CD14-positive monocyte (primary cell): Measurements from ENCODE around the gene EZH1. TPM values are rescaled to one million over a fixed set of nuclear protein-coding genes. Genes with fewer than 3 reads are reported as not detected.

ENCODE experiments used
- DNase-seq, 3 donors: peaks; one replicate each; pipeline ENCODE4 v3.0.0-alpha.2; 2011 to 2022
- H2AFZ ChIP-seq: 2 replicates; pipeline ENCODE4 v1.6.0; 2012; ENCODE audit warnings: mild to moderate bottlenecking, low read depth, low read length, inconsistent platforms; ENCODE audit not compliant: insufficient read depth, poor library complexity, severe bottlenecking
- H3K27ac ChIP-seq, 2 donors: 1 replicate in 1 of 2; 2 replicates in 1 of 2; pipeline ENCODE4 v1.5.1; 2012 to 2013; ENCODE audit warnings: low read length in 2 of 2, control low read depth in 1 of 2, inconsistent platforms in 1 of 2, low read depth in 1 of 2, mild to moderate bottlenecking in 1 of 2
- H3K27me3 ChIP-seq, 2 donors: one replicate each; pipeline versions ENCODE4 v1.6.0 to v1.6.1; 2011 to 2013; ENCODE audit warnings: low read length in 2 of 2; ENCODE audit not compliant: control insufficient read depth in 2 of 2, insufficient read depth in 2 of 2
- H3K36me3 ChIP-seq, 2 donors: replicated peaks in 1 of 2; 1 replicate in 1 of 2; 2 replicates in 1 of 2; pipeline versions ENCODE4 v1.5.1 to v1.6.1; 2012 to 2013; ENCODE audit warnings: low read length in 2 of 2, control low read depth in 1 of 2, inconsistent platforms in 1 of 2, mild to moderate bottlenecking in 1 of 2; ENCODE audit not compliant: insufficient read depth in 2 of 2, control insufficient read depth in 1 of 2
- H3K4me1 ChIP-seq, 2 donors: 1 replicate in 1 of 2; 2 replicates in 1 of 2; pipeline versions ENCODE4 v1.5.1 to v1.6.1; 2012 to 2013; ENCODE audit warnings: low read length in 2 of 2, control low read depth in 1 of 2, inconsistent platforms in 1 of 2, mild to moderate bottlenecking in 1 of 2, moderate library complexity in 1 of 2; ENCODE audit not compliant: insufficient read depth in 2 of 2, control insufficient read depth in 1 of 2
- H3K4me2 ChIP-seq: replicated peaks from 2 replicates; pipeline ENCODE3; 2012; ENCODE audit warnings: low read length, moderate library complexity, mild to moderate bottlenecking; ENCODE audit not compliant: poor library complexity, severe bottlenecking; ENCODE audit errors: extremely low read depth
- H3K4me3 ChIP-seq, 3 experiments: fragments of 200-600 bp in 1 of 3; sonication (generic) in 1 of 3; replicated peaks in 1 of 3; 1 replicate in 2 of 3; 2 replicates in 1 of 3; pipeline ENCODE4 v1.5.1; 2011 to 2013; ENCODE audit warnings: low read length in 3 of 3, mild to moderate bottlenecking in 3 of 3, control low read depth in 2 of 3, low read depth in 2 of 3, inconsistent platforms in 1 of 3, moderate library complexity in 1 of 3
- H3K79me2 ChIP-seq: 2 replicates; pipeline ENCODE4 v1.6.0; 2012; ENCODE audit warnings: mild to moderate bottlenecking, control low read depth, inconsistent platforms, low read length, moderate library complexity; ENCODE audit not compliant: insufficient read depth
- H3K9ac ChIP-seq: 2 replicates; pipeline ENCODE4 v1.6.0; 2017; ENCODE audit warnings: low read length, mild to moderate bottlenecking; ENCODE audit not compliant: insufficient read depth, poor library complexity, severe bottlenecking
- H3K9me3 ChIP-seq, 2 donors: replicated peaks in 1 of 2; 1 replicate in 1 of 2; 2 replicates in 1 of 2; pipeline versions ENCODE4 v1.5.1 to v1.6.1; 2012 to 2013; ENCODE audit warnings: low read length in 2 of 2, control low read depth in 1 of 2; ENCODE audit not compliant: control insufficient read depth in 1 of 2, insufficient read depth in 1 of 2
- H4K20me1 ChIP-seq: 2 replicates; pipeline ENCODE4 v1.6.0; 2012; ENCODE audit warnings: mild to moderate bottlenecking, low read length, control low read depth, moderate library complexity; ENCODE audit not compliant: insufficient read depth
- H3K27ac Mint-ChIP-seq, 7 donors: one replicate each; pipeline ENCODE4 v1.8.0; 2020; ENCODE audit warnings: mild to moderate bottlenecking in 7 of 7, mixed read lengths in 7 of 7, moderate library complexity in 6 of 7, inconsistent platforms in 2 of 7
- H3K27me3 Mint-ChIP-seq, 3 donors: one replicate each; pipeline ENCODE4 v1.8.0; 2021 to 2022; ENCODE audit warnings: low read depth in 3 of 3, mild to moderate bottlenecking in 3 of 3, mixed read lengths in 3 of 3, moderate library complexity in 3 of 3, inconsistent platforms in 1 of 3
- H3K36me3 Mint-ChIP-seq, 2 donors: one replicate each; pipeline ENCODE4 v1.8.0; 2020; ENCODE audit warnings: mixed read lengths in 2 of 2, inconsistent platforms in 1 of 2, mild to moderate bottlenecking in 1 of 2
- H3K4me1 Mint-ChIP-seq: one replicate; pipeline ENCODE4 v1.8.0; 2020; ENCODE audit warnings: mild to moderate bottlenecking, mixed read lengths
- H3K4me3 Mint-ChIP-seq, 2 donors: one replicate each; pipeline ENCODE4 v1.8.0; 2020; ENCODE audit warnings: mild to moderate bottlenecking in 2 of 2, mixed read lengths in 2 of 2, moderate library complexity in 1 of 2
- H3K9me3 Mint-ChIP-seq, 7 donors: one replicate each; pipeline ENCODE4 v1.8.0; 2020 to 2022; ENCODE audit warnings: mixed read lengths in 7 of 7, mild to moderate bottlenecking in 6 of 7, moderate library complexity in 6 of 7, inconsistent platforms in 2 of 7
- CTCF ChIP-seq: fragments of 200-600 bp; IDR thresholded peaks from one replicate; pipeline ENCODE4 v1.8.0; 2022; ENCODE audit warnings: antibody characterized with exemption, mild to moderate bottlenecking
- WGBS: methylation state at CpG from one replicate; pipeline ENCODE4 v1.1.5; 2013; ENCODE audit warnings: missing lambda C conversion rate; ENCODE audit not compliant: insufficient coverage; 5-methylcytosine and 5-hydroxymethylcytosine counted together
- intact Hi-C, 2 donors: fragments of 100-400 bp; cut with micrococcal nuclease; formaldehyde crosslinking; loops; one replicate each; pipeline versions ENCODE4 v1.15.0 to v1.15.1; 2023
- polyA plus RNA-seq, 3 donors: library from polyadenylated mRNA; depleted of rRNA in 1 of 3; unstranded in 2 of 3; stranded (reverse) in 1 of 3; fragments of 300-500 nt in 2 of 3; fragments of >200 nt in 1 of 3; fragmentation: Illumina TruSeq in 2 of 3; gene quantifications; 1 replicate in 2 of 3; 2 replicates in 1 of 3; pipeline ENCODE4 v1.2.3, GENCODE V29; 2012 to 2021

The EZH1 gene
- polyA plus RNA-seq, 3 donors, result 12.3 to 169 (median 17.8) TPM

DNA sequence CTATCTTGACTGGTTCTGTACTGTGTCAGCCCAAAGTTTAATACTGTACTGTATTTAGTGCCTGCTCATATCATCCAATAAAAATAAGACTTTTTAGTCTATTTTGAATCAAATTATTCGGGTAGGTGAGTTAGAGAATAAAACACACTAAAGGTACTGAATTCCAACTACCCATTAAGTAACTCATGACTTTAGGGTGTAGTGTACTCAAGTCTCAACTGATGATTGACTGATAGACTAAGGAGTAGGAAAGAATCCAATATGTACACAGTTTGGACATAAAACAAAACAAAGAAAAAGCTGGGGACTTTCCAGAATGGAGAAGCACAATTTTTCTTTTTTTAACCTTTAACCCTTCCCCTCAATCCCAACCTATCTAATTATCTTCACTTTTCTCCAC lies 4.1 kb downstream of the EZH1 start:
- H3K36me3 Mint-ChIP-seq, result peaks cover 0 to 5% of the 10 kb centered on the region in 2 donors
- H3K9me3 ChIP-seq, result no peaks in the 10 kb centered on the region
- H3K27me3 ChIP-seq, result peaks cover 0 to under 1% of the 10 kb centered on the region in 2 donors
- H3K4me3 Mint-ChIP-seq, result no peak overlapping the region
- H3K27ac Mint-ChIP-seq, result no peak overlapping the region
- intact Hi-C loops, result no loop called here
- H3K36me3 ChIP-seq, result peaks cover 0 to 4% of the 10 kb centered on the region in 2 donors
- peaks cover 22% of the 10 kb centered on the region for H3K4me1 Mint-ChIP-seq
- peaks cover 77% of the 10 kb centered on the region for H4K20me1 ChIP-seq
- H3K9me3 Mint-ChIP-seq, result peaks cover 0 to 3% (median 0%) of the 10 kb centered on the region in 7 donors
- no peak for TF ChIP-seq CTCF
- H3K79me2 ChIP-seq, result peaks cover 47% of the 10 kb centered on the region
- H3K4me3 ChIP-seq, result no peak overlapping the region
- WGBS, result no CpG with 5 or more reads among the region's 1 CpG
- peaks cover 19 to 24% of the 10 kb centered on the region in 2 donors for H3K4me1 ChIP-seq
- H3K9ac ChIP-seq, result no peak overlapping the region
- no peak overlapping the region for H3K27ac ChIP-seq
- H3K4me2 ChIP-seq, result no peak overlapping the region
- H2AFZ ChIP-seq, result no peak overlapping the region
- no peak for DNase-seq
- peaks cover 0 to 5% (median 5%) of the 10 kb centered on the region in 3 donors for H3K27me3 Mint-ChIP-seq

- H3K27ac ChIP-seq, result no peak overlapping the region
- WGBS, result 100% methylated on average over 1 of the region's 6 CpGs
- no peak overlapping the region for H3K9ac ChIP-seq
- DNase-seq, result no peak
- intact Hi-C loops, result loop anchor here in 1 of 2 donors (2.0 to 10.0 kb wide), 2 partner anchors 38 to 210 kb away; no protein-coding TSS in a partner anchor
- Mint-ChIP-seq H3K27ac (no peak overlapping the region), H3K36me3 (peaks cover 65 to 93% of the 10 kb centered on the region in 2 donors), H3K9me3 (no peaks in the 10 kb centered on the region), H3K4me3 (no peak overlapping the region), H3K4me1 (no peaks in the 10 kb centered on the region), H3K27me3 (no peaks in the 10 kb centered on the region)
- H2AFZ ChIP-seq, result no peak overlapping the region
- H3K4me2 ChIP-seq, result no peak overlapping the region
- peaks cover 63 to 87% of the 10 kb centered on the region in 2 donors for H3K36me3 ChIP-seq
- no peaks in the 10 kb centered on the region for H3K4me1 ChIP-seq
- H3K27me3 ChIP-seq, result no peaks in the 10 kb centered on the region
- no peak overlapping the region for H3K4me3 ChIP-seq
- peaks cover 11% of the 10 kb centered on the region for H4K20me1 ChIP-seq
- H3K9me3 ChIP-seq, result no peaks in the 10 kb centered on the region
- no peak for TF ChIP-seq CTCF
- no peaks in the 10 kb centered on the region for H3K79me2 ChIP-seq
These were observed 19.7 kb downstream of the EZH1 start for GRCh38 chr17:42725143-42725542.
